Activated naive CD4-positive, alpha-beta T cell treated with anti-CD3 and anti-CD28 coated beads, Interleukin-2, amount 50 U/mL, for 16 hours (primary cell): Measurements from ENCODE around the gene SCN4B.

ENCODE experiments used
- DNase-seq: peaks from one replicate; pipeline ENCODE4 v3.0.0-alpha.2; 2020

The SCN4B gene

DNA sequence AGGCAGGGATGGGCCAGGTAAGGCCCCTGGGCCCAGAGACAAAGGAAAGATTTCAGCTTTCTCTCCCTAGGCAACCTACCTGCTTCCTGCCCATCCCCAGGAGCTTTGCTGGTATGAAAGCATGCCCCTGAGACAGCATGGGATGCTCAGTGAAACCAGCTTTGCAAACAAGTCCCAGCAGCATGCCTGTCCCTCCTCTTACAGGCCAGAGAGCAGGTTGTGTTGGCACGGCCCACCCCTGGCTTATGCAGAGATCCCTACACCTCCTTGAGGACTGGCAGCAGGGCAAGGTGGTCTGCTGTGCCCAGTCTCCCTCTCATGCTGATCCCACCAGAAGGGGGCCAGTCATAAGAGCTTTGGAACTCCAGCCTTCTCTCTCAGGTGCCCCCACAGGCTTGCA is 3.1 kb downstream of the SCN4B start:
- no peak for DNase-seq

DNA sequence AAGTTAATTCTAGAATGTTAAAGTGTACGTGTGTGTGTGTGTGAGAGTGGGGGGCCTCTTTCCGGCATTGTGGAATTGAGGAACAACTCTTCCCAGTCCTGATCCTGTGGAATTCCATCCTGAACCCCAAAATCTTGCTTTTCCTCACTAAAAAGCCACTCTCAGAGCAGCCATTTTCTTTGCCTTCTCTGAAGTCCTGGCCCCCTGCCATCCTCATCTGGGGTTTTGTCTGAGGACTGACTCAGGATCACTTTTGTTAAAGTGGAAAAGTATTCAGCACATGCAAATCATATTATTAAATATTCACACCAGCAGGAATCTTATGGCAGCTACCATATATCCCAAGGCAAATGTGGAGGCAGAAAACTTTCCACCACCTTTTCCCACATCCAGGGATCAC is 3.8 kb downstream of the SCN4B start:
- DNase-seq, result no peak

DNA sequence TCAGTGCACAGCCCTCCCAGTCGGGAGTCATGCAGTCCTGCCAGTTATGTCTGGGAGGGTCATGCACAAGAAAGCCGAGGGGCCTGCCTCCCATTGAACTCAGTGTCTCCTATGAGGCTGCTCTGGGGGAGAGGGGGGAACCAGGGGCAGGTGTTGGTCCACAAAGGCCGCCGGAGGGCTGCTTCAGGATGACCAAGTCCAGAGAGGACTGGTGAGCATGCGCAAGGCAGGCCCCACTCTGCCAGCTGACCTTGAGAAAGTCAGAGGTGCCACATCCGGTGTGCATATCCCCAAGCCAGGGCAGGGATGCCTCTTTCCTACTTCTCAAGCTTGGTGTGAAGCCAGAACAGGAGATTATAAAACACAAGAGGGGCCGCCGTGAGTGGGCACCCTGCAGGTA is 4.4 kb downstream of the SCN4B start:
- no peak for DNase-seq

DNA sequence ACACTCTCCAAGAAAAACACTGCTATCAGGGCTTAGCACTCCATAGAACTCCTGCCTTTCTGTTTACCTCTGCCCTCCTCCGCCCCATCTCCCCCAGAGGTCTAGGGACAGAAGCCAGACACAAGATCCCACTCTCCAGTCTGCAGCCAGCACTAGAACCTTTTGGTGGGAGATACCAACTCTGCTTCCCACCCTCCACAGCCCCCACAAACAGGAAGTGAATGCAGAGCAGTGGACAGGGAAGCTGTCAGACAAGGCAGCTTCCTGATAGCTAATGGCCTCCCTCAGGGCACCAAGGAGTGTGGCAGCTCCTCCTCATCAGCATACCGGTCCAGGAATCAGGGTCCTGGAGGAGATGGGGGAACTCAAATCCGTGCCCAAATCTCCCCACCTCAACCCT is 5.1 kb downstream of the SCN4B start:
- no peak for DNase-seq

DNA sequence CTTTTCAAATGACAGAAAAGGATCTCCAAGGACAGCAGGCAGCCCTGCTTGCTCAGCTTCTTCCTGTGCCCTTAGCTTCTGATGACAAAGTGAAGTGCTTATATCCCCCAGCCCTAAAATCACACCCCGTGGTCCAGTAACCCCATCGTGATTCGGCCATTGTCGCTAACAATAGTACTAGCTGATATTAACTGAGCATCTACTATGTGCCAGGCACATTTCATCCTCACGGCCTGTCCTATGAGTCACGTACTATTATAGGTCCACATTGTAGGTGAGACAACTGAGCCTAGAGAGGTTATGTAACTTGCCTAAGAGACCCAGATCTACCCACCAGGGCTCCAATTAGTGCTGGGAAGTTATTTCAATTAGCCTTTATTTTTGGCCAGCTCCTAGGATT is 6.1 kb downstream of the SCN4B start:
- no peak for DNase-seq

DNA sequence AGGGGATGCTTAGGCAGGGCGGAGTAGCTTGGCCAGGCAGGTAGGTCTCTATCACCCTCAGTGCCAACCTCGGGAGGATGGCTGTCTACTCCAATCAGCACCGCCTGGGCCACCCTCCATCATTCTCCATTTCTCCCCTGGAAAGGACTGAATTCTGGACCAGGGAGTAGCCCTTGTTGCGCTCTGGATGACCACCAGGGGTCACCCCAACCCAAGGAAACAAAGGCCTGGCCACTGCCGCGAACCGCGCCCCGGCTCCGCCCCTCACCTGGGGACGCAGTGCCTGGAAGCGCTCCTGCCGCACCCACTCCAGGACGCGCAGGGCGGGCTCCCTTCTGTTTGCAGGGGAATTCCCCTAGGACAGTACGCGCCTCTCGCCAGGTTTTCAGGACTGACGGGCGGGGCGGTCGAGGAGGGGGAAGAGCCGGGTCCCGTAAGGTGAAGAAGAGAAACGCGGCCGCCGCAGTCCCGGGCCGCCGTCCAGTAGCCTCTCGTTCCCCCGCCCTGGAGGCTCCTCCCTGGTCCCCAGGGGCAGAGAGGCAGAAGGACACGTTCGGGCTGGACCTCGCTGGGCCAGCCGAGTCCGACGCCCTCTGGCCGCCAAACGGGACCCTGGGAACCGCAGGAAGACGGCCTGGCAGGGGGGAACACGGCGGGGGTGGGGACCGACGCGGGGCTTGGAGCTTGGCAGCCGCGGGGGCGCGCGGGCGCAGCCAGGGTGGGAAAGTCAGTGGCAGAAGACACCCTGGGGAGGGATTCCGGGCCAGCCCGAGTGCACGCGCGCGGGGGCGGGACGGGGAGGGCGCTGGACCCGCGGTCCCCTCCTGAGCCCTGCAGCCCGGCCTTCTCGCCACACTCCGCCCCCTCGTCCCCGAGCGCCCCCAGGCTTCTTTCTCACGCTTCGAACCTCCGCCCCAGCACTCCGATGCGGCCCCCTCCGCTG is 7.1 kb downstream of the SCN4B start:
- peak; percentile 89 for DNase-seq

DNA sequence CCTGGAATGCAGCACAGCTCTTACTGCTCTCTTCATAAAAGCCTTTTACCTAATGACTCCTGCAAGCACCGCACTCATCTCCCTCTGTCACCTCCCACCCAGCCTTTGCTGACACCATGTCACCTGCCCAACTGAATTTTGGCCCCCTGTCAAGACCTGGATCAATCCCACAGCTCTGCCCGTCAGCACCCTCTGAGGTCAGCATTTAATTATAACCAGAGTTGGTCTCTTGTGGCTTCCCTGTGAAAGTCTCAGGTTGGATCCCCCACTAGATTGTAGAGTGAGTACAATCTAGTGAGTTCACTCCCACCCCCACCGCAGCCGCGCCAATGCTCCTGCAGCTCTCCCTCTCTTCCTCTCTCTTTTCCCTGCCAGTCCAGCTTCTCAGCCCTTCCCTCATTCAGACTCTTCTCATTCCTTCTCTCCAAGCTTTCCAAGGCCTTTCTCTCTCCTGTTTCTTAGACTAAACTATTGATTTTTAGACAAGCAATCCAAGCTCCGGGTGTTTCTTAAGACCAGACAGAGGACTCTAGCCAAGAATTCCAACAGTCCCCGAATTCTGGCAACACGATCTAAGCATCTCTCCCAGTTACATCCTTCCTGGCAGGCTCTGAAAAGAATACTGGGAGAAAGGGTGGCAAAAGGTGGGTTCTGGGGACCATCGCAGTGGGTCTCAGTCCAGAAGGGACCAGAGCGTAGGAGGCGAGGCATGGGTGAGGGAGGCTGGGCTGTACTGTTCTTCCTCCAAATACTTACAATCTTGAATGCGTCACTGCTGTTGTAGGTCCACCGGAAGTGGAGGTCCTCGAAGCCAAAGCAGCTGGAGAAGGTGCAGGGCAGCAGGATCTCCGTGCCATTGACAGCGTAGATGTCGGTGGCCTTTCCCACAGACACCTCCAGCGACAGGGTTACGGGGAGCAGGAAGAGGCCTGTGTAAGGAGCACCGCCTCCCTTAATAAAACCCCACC is 8.0 kb downstream of the SCN4B start:
- no peak for DNase-seq

DNA sequence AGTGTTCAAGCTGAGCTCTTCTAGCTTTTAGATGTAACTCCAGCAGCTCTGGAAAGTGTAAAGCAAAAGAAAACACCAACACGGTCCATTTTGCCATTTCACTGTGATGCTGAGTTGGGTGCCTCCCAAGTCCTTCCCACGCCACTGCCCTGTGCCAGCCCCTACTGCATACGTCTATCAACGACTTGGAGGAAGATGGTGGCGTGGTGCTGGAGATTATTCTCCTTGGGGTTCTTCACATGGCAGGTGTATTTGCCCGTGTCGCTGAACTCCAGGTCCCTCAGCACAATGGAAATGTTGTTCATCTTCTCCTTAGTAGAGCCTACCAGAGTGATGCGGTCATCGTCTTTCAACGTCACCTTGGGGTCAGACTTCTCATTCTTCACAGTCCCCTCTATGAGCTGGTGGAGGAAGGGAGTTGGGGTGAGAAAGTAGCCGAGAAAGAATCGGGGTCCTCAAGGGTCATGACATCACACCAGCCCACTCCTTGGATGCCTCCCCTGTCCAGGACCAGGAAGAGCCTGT is 8.9 kb downstream of the SCN4B start:
- DNase-seq, result no peak

DNA sequence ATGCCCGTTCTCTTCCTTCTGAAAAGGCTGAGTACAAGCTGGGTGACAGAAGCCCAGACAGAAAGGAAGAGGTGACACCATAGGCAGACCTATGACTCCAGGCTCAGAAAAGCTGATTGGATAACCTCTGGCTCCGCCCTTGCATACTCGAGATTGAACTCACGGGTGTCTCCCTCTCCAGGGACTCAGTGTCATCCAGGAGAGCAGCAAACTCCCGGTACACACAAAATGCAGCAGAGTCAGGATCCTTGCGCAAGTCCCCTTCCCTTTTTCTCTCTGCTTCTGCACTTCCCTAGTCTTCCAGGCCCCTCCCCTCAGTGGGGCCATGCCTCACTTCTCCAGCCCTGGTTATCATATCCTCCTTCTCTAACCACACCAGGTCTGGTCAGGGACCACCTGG is 9.8 kb downstream of the SCN4B start:
- no peak for DNase-seq

DNA sequence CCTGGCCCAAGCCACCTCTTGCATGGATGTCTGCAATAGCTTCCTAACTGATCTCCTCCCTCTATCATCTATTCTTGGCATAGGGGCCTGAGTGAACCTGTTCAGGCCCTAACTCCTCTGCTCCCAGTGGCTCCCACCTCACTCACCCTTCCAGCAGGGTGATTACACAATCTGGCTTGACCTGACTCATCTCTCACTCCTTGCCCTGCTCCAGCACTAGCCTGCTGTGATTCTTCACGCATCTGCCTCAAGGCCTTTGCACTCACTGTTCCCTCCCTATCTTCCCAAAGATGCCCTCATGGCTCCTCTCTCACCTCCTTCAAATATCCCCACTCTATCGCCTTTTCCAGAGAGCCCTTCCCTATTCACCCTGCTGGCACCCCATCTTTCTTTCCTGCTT is 10.5 kb downstream of the SCN4B start:
- no peak for DNase-seq

DNA sequence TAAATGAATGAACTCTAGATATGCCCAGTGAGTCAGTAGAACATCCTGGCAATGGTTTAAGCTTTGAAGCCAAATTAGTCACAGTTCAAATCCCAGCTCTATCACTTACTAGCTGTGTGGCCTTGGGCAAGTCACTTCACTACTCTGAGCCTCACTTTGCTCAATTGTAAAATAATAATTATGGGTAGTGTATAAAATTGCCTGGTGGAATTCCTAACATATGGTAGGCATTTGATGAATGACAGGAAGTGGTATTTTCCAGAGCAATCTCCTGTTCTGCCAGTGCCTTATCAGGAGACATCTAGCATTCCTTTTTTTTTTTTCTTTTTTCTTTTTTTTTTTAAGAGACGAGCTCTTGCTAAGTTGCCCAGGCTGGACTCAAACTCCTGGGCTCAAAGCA is 13.0 kb downstream of the SCN4B start:
- no peak for DNase-seq

DNA sequence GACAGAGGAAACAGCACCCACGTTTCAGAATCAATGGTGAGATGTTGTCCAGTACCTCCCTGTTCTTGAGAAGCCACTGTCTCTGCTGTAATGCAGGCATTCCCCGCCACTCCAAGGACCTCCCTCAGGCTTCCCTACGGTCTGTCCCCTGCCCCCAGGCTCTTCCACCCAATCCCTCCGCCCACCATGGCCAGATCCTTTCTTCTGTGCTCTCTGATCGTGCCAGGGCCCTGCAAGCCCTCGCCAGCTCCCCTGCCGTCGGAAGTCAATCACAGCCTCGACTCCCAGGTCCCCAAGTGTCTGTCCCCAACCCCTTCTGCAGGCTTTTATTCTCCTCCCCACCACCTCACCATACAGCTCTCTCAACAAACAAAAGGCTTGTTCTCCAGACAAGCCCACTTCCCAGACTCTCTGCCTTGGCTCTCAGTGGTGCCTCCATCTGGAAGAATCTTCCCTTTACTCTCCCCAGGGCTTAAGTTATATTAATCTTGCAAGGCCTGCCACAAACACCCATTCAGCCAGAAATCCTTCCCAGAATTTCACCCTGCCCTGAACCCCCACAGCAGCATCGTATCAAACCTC is 13.7 kb downstream of the SCN4B start:
- DNase-seq, result no peak

DNA sequence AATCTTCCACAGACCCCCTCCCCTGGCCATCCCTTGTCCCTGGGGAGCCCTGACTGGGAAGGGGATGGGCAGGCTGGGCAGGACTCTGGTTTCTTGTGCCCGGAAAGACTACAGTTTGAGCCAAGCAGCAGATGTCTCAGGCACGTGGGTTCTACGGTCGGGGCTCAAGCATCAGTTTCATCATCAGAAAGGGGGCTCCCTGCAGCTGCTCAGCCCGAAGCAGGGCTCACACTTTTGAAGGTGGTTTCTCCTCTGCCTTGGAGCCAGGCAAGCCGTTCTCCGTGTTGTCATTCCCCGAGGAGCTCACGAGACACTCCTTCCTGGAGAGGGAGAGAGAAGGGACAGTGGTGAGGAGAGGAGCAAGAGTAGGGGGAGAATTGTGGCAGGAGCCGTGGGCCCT is 15.8 kb downstream of the SCN4B start:
- no peak for DNase-seq

DNA sequence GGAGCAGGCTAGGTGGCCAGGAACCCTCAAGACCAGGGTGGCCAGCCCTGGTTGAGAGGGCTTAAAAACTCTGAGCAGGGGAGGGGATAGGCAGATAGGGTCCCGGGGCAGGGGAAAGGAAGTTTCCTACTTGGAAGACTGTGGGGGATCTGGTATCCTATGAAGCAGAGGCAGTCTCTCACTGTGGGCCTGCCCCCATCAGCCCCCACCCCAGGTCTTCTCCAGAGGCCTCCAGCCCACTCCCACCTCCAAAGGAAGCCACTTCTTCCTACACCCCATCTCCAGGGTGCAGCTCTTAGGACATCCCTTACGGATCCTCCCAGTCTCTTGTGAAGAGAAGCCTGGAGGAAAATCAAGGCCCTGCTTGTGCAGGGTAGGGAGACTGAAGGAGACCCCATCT is 16.3 kb downstream of the SCN4B start:
- DNase-seq, result no peak

DNA sequence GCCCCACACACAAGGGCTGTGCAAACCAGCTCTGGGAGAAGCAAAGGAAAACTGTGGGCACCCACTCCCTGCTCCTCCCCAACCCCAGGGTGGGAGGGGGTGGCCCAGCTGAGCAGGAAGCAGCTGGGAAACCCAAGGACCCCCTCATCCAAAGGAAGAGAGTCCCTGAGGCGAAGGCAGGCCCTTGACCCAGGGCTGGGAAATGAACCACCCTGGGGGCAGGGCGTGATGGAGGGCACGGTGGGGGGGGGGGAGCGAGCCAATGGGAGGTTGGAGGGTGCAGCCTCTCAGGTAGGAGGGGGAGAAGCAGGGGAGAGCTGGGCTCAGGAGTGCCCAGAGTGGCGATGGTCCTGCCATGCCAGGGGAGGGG is 16.8 kb downstream of the SCN4B start:
- DNase-seq, result no peak

DNA sequence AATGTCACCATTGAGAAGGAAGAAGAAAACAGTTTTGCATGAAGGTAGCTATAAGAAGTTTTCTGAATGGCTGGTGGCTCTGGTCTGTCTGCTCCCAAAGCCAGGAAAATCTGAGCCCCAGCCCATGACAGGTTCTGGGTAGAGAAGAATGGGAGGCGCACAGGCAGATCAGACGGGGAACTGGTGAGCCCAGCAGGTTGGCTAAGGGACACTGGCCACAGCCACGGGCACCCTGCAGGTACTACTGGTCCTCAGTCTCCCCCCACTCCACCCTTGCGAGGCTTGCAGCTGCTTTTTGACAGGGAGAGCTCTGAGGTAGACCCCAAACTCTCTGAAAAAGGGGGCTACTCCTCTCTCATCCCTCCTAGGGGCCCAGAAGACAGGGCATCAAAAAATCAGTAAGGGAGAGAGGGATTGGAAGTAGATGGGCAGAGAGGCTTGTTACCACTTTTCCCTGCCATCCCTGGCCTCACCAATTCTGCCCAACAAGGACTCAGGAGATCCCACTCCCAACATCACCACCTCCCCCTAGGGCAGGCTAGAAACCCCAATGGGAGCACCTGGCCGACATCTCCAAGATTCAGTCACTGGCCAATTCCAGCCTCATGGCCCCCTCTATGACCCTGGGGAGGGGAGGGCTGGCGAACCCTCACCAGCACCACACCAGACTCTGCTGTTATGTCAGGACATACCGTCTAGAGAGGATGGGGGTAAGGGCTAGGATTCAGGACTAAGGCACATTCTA is 17.4 kb downstream of the SCN4B start:
- DNase-seq, result no peak

DNA sequence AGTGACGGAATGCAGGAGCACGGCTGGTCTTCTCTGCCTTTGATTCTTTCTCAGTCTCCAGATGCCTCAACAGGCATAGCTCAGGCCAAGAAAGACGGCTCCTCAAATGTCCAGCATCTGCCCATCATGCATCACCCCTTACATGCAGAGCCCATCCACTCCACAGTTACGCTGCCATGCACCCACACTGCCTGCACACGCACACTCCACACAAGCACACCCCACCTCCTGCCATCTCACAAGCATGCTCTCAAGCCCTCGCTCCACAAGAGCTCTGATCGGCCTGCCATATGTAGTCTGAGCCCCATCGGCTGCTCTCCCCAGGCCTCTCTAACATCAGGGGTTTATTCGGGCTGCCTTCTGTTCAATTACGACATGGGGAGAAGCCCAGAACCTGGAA is 18.8 kb downstream of the SCN4B start:
- DNase-seq, result no peak

DNA sequence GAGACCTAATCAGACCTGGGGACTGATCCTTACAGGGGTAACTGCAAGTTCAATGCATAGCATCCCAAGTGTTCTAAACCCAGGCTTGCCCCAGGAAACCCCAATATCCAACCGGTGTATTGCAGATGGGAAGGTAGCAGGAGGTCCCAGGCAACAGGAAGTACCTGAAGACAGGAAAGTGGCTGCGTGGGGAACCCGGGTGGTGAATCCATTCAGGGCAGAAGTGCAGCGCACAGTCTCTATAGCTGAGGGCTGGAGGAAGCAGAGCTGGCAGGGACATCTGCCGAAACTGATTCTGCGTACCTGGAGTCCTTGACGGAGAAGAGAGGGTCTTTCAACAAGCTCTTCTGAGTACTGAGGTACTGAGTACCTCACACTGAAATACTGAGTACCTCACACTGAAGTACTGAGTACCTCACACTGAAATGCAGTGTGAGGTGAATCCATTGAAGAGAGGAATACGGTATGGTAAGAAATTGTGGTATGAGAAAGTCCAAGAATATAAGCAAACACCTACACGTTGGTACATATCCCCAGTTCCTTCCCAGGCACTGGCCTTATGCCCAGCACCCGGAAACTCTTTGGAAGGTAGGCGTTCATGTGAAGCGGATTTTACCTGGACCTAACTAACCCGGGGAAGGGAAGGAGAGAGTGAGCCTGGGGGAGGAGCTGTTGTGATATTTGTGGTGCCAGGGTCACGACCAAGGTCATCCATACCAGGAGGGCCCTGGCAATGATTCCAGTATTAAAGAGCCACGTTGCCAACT is 20.1 kb downstream of the SCN4B start:
- DNase-seq, result no peak

DNA sequence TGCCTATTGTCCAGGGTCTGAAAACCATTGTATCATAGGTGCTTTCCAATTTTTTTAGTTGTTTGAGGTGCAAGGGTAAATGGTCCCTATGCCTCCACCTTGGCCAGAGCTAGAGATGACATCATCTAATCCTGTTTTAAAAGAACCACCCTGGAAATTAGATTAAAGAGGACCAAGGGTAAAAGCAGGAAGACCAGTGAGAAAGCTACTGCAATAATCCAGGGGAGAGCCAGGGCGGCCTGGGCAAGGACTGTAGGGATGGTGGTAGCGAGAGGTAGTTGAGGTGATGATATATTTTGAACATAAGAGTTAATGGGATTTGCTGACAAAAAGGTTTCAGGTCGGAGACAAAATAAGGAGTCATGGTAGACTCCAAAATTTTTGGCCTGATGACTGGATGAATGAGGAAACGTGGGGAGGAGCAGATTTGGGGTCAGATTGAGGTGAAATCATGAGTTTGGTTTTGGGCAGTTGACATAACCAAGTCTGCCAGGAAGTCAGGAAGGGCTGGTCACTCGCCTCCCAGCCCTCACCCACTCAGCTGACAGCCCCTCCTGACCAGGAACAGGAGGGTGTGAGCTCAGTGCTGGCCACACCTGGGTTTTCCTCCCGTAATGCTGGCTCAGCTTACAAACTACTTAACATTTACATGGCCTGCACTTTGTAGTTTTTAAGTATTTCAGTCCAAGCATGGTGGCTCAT is 23.0 kb downstream of the SCN4B start:
- DNase-seq, result no peak

DNA sequence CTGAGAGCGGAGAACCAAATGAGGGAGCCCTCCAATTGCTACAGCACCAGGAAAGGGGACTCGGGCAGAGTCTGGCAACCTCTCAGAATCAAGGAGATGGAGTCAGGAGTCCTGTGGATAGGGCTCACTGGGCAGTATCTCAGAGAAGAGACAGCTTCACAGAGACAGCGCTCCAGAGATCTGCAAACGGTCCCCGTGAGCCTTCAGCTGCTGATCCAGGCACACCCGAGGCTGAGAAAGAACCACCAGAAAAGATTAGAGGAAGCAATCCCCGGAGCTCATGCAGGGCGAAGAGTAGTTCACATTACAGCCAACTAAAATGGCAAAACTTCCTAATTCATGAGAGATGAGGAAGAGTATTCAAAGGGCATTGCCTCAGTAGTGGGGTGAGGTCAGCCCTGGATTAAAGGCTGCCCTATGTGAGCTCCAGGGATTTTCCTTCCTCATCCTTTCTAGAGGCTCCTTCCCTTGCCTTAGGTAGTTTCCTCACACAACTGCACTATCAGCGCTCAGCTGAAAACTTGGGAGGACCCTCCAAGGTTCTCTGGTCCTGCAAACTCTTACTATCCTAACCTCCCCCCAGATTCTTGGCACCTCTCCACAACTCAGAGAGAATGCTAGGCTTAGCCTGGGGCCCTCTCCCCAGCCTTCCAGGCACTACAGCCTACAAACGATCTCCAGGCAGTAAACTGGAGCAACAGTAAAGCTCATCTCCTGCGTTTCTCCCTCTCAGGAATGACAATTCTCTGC is 23.7 kb downstream of the SCN4B start:
- no peak for DNase-seq
